Colonic mucosa (tissue), 4 donors: Measurements from ENCODE around the gene SH3BP4. TPM values are rescaled to one million over a fixed set of nuclear protein-coding genes. Genes with fewer than 3 reads are reported as not detected.

ENCODE experiments used
- DNase-seq: peaks from one replicate; pipeline ENCODE4 v3.0.0-alpha.2; 2020
- H3K27ac ChIP-seq: fragments of 200-600 bp; one replicate; pipeline ENCODE4 v1.8.0; 2021
- H3K27me3 ChIP-seq: fragments of 200-600 bp; one replicate; pipeline ENCODE4 v1.8.0; 2021
- H3K36me3 ChIP-seq: fragments of 200-600 bp; one replicate; pipeline ENCODE4 v1.8.0; 2021
- H3K4me1 ChIP-seq: fragments of 200-600 bp; one replicate; pipeline ENCODE4 v1.8.0; 2021; ENCODE audit warnings: mild to moderate bottlenecking
- H3K4me3 ChIP-seq: fragments of 200-600 bp; one replicate; pipeline ENCODE4 v1.8.0; 2021
- H3K9ac ChIP-seq, 2 donors: one replicate each; pipeline ENCODE4 v1.7.0; 2013; ENCODE audit warnings: control low read depth in 2 of 2, low read depth in 2 of 2, low read length in 2 of 2
- H3K9me3 ChIP-seq: fragments of 200-600 bp; one replicate; pipeline ENCODE4 v1.8.0; 2021
- intact Hi-C: fragments of 100-400 bp; cut with DNase I; formaldehyde crosslinking; loops from one replicate; pipeline ENCODE4 v1.14.1; 2022
- total RNA-seq, 2 donors: library from RNA; stranded (reverse); fragmentation: NEBNext Ultra II Directional in 1 of 2; extraction: Animal tissue kit (Norgen Biotek cat#: 25700) in 1 of 2; gene quantifications; one replicate each; pipeline ENCODE4 v1.2.1, GENCODE V29; 2021
- TF ChIP-seq, protein P1 (sequence below): fragments of 200-600 bp; IDR thresholded peaks from one replicate; pipeline ENCODE4 v1.8.0; 2022; ENCODE audit warnings: antibody characterized with exemption, mild to moderate bottlenecking
- donor health status: healthy.
- donor health status: DM: no; HTN: no; CAD: no.
- donor health status: DM: no; HTN: no; CAD: no.

Gene SH3BP4
- total RNA-seq, 2 donors from 2014 or later: 29.1 to 44.4 TPM

DNA sequence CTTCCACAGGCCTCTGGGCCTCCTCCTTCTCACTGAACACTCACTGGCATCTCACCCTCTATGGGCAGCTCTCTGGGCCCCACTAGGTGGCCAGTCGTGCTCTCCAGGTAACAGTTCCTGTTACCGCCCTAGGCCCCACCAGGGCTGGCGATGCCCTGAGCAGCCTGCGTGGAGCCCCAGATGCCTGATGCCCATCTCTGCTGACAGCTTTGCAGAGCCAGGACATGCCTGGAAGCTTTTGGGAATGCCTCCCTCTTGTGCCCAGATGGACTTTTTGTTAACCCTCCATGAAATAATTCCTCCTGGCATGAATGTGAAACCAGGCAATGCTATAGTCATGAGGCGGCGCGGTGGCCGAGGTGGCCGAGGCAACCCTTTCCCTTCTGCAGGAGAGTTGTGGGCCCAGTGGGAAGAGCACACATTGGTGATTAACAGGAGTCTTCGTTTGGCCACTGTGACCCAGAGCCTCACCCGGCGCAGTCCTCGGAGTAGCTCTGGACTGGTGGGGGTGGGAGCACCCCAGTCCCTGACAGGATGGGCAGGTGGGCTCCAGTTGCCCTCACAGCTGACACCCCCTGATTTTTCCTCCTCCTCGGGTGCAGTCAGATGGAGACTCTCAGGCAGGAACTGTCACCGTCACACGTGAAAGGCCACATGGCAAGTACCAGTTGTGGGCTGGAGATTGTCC, 80.0 kb downstream of the SH3BP4 start:
- Histone ChIP-seq H3K27ac (no peak overlapping the region), H3K36me3 (no peaks in the 10 kb centered on the region), H3K27me3 (no peaks in the 10 kb centered on the region), H3K4me3 (no peak overlapping the region), H3K4me1 (peaks cover under 1% of the 10 kb centered on the region), H3K9me3 (no peaks in the 10 kb centered on the region), H3K9ac (no peak overlapping the region)
- intact Hi-C loops: no loop called here
- DNase-seq: no peak
- TF ChIP-seq, protein P1, sequence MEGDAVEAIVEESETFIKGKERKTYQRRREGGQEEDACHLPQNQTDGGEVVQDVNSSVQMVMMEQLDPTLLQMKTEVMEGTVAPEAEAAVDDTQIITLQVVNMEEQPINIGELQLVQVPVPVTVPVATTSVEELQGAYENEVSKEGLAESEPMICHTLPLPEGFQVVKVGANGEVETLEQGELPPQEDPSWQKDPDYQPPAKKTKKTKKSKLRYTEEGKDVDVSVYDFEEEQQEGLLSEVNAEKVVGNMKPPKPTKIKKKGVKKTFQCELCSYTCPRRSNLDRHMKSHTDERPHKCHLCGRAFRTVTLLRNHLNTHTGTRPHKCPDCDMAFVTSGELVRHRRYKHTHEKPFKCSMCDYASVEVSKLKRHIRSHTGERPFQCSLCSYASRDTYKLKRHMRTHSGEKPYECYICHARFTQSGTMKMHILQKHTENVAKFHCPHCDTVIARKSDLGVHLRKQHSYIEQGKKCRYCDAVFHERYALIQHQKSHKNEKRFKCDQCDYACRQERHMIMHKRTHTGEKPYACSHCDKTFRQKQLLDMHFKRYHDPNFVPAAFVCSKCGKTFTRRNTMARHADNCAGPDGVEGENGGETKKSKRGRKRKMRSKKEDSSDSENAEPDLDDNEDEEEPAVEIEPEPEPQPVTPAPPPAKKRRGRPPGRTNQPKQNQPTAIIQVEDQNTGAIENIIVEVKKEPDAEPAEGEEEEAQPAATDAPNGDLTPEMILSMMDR: no peak

GRCh38 chr2:235032466-235032865, 80.6 kb downstream of the SH3BP4 start:
- no peak overlapping the region for H3K9ac ChIP-seq
- intact Hi-C loops: no loop called here
- no peaks in the 10 kb centered on the region for H3K9me3 ChIP-seq
- TF ChIP-seq, protein P1: no peak
- H3K4me3 ChIP-seq: no peak overlapping the region
- no peaks in the 10 kb centered on the region for H3K36me3 ChIP-seq
- no peaks in the 10 kb centered on the region for H3K4me1 ChIP-seq
- H3K27me3 ChIP-seq: no peaks in the 10 kb centered on the region
- H3K27ac ChIP-seq: no peak overlapping the region
- no peak for DNase-seq

- TF ChIP-seq, protein P1: no peak
- Histone ChIP-seq H3K4me1 (no peaks in the 10 kb centered on the region), H3K9me3 (no peaks in the 10 kb centered on the region), H3K27ac (no peak overlapping the region), H3K4me3 (no peak overlapping the region), H3K36me3 (no peaks in the 10 kb centered on the region), H3K27me3 (no peaks in the 10 kb centered on the region), H3K9ac (no peak overlapping the region)
- intact Hi-C loops: no loop called here
- no peak for DNase-seq
Measured at GRCh38 chr2:235032949-235033348, 81.1 kb downstream of the SH3BP4 start.

DNA sequence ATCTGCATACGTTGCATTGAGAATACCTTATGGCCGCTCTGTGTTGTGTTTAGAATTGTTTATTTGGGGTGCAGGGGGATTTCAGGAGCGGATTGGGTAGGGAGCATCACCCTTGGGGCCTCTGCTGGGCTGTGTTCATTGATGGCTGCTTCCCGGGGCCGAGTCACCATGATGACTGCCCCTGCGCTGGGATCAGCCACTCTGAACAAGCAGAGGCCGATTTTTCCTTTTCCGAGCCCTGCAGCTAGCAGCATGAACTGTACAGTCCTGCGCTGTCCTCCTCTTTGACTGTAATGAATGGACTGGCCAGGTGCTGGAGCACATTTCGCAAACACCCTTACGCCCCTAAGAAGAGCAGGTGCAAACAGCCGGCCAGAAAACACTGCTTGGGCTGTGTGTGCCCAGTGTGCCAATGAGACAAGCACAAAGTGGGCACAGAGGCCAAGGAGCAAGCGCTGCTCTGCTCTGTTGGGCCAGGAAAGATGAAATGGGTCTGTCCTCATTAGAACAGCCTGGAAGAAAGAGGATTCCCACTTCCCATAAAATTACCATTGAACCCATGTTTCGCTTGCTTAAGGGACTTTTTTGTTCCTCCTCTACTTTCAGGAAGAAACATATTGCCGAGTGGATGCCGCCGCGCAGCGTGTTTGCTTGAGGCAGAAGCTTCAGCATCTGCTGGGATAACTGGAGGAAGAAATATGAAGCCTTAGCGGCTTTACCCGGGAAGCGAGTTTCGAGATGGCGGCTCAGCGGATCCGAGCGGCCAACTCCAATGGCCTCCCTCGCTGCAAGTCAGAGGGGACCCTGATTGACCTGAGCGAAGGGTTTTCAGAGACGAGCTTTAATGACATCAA, 82.7 kb downstream of the SH3BP4 start:
- Histone ChIP-seq H3K9ac (no peak overlapping the region), H3K27ac (no peak overlapping the region), H3K27me3 (no peaks in the 10 kb centered on the region), H3K36me3 (no peaks in the 10 kb centered on the region), H3K4me3 (no peak overlapping the region), H3K4me1 (no peaks in the 10 kb centered on the region), H3K9me3 (no peaks in the 10 kb centered on the region)
- no peak for DNase-seq
- TF ChIP-seq, protein P1: no peak
- intact Hi-C loops: no loop called here

DNA sequence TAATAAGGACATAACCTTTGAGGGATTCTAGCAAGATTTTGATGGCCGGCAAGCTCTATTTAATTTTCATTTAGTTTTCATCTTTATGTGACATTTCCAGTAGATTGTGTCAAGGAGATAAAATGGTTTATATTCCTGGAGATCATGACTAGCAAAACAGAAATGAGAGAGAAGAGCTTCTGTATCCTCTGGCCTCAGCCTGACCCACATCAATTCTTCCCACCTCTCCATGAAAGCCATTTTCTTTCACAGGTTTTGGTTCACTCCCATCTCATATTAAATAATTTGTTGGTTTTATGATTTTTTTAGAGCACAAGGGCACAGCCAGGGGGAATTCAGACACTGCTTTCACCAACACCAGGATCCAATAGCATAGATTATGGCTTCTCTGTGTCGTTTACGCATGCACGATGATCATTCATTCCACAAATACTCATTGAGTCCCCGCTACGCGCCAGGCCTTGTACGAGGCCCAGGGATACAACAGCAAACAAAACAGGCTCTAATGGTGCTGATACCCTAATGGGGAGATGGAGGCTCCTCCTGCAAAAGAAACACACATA, 85.9 kb downstream of the SH3BP4 start:
- DNase-seq: no peak
- Histone ChIP-seq H3K4me3 (no peak overlapping the region), H3K4me1 (no peaks in the 10 kb centered on the region), H3K9ac (no peak overlapping the region), H3K27ac (no peak overlapping the region), H3K36me3 (no peaks in the 10 kb centered on the region), H3K9me3 (no peaks in the 10 kb centered on the region), H3K27me3 (no peaks in the 10 kb centered on the region)
- intact Hi-C loops: no loop called here
- TF ChIP-seq, protein P1: no peak
